HEK293T (cell line): ENCODE data around the gene MAP4K4.

Source experiments
- CTCF ChIA-PET: fragments of 350-600 bp; formaldehyde crosslinking; extraction: SDS; loops from one replicate; lab custom pipeline; 2021; ENCODE audit warnings: antibody characterized with exemption, inconsistent platforms; lab: Yijun Ruan, JAX
- POLR2A ChIA-PET: fragments of 350-600 bp; formaldehyde crosslinking; extraction: SDS; loops from one replicate; lab custom pipeline; 2020; ENCODE audit warnings: antibody characterized with exemption, inconsistent platforms; lab: Yijun Ruan, JAX
- DNase-seq: peaks from one replicate; pipeline ENCODE4 v3.0.0; 2012; ENCODE audit warnings: mixed read lengths; ENCODE audit errors: extremely low spot score
- ARNT ChIP-seq: fragments of 450-650 bp; IDR thresholded peaks from 2 replicates; pipeline ENCODE4 v1.6.1; 2017; ENCODE audit warnings: mild to moderate bottlenecking
- BHLHE40 ChIP-seq: fragments of 450-650 bp; IDR thresholded peaks from 2 replicates; pipeline ENCODE4 v1.6.1; 2016; ENCODE audit warnings: mild to moderate bottlenecking, moderate library complexity, borderline replicate concordance
- CTBP1 ChIP-seq: fragments of 450-650 bp; IDR thresholded peaks from 2 replicates; pipeline ENCODE4 v1.6.1; 2016; ENCODE audit warnings: borderline replicate concordance
- ELF4 ChIP-seq: fragments of 450-650 bp; IDR thresholded peaks from 2 replicates; pipeline ENCODE4 v1.6.1; 2017; ENCODE audit warnings: antibody characterized with exemption
- FOXA1 ChIP-seq: fragments of 450-650 bp; IDR thresholded peaks from 2 replicates; pipeline ENCODE4 v1.6.1; 2016; ENCODE audit warnings: mild to moderate bottlenecking
- FOXK2 ChIP-seq: fragments of 450-650 bp; IDR thresholded peaks from 2 replicates; pipeline ENCODE4 v1.6.1; 2016; ENCODE audit warnings: mild to moderate bottlenecking
- FOXM1 ChIP-seq: fragments of 450-650 bp; IDR thresholded peaks from 2 replicates; pipeline ENCODE4 v1.6.1; 2017; ENCODE audit warnings: mild to moderate bottlenecking, borderline replicate concordance
- HDGF ChIP-seq: fragments of 450-650 bp; IDR thresholded peaks from 2 replicates; pipeline ENCODE4 v1.6.1; 2017; ENCODE audit warnings: antibody characterized with exemption, borderline replicate concordance
- L3MBTL2 ChIP-seq: fragments of 450-650 bp; conservative IDR thresholded peaks from 2 replicates; pipeline ENCODE4 v1.6.1; 2016; ENCODE audit warnings: mild to moderate bottlenecking
- LEF1 ChIP-seq: fragments of 450-650 bp; IDR thresholded peaks from 2 replicates; pipeline ENCODE4 v1.6.1; 2017; ENCODE audit warnings: mild to moderate bottlenecking, borderline replicate concordance
- NFRKB ChIP-seq: fragments of 450-650 bp; IDR thresholded peaks from 2 replicates; pipeline ENCODE4 v1.6.1; 2016; ENCODE audit warnings: mild to moderate bottlenecking, moderate library complexity
- SP1 ChIP-seq: fragments of 450-650 bp; IDR thresholded peaks from 2 replicates; pipeline ENCODE4 v1.6.1; 2017
- SUZ12 ChIP-seq: fragments of 450-650 bp; IDR thresholded peaks from 2 replicates; pipeline ENCODE4 v1.6.1; 2016; ENCODE audit warnings: mild to moderate bottlenecking
- TARDBP ChIP-seq: fragments of 450-650 bp; IDR thresholded peaks from 2 replicates; pipeline ENCODE4 v1.6.1; 2016
- ZNF384 ChIP-seq: fragments of 450-650 bp; IDR thresholded peaks from 2 replicates; pipeline ENCODE4 v1.6.1; 2016
- TF ChIP-seq, protein P1 (sequence below): fragments of 450-650 bp; IDR thresholded peaks from 2 replicates; pipeline ENCODE4 v1.6.1; 2016

The MAP4K4 gene

DNA sequence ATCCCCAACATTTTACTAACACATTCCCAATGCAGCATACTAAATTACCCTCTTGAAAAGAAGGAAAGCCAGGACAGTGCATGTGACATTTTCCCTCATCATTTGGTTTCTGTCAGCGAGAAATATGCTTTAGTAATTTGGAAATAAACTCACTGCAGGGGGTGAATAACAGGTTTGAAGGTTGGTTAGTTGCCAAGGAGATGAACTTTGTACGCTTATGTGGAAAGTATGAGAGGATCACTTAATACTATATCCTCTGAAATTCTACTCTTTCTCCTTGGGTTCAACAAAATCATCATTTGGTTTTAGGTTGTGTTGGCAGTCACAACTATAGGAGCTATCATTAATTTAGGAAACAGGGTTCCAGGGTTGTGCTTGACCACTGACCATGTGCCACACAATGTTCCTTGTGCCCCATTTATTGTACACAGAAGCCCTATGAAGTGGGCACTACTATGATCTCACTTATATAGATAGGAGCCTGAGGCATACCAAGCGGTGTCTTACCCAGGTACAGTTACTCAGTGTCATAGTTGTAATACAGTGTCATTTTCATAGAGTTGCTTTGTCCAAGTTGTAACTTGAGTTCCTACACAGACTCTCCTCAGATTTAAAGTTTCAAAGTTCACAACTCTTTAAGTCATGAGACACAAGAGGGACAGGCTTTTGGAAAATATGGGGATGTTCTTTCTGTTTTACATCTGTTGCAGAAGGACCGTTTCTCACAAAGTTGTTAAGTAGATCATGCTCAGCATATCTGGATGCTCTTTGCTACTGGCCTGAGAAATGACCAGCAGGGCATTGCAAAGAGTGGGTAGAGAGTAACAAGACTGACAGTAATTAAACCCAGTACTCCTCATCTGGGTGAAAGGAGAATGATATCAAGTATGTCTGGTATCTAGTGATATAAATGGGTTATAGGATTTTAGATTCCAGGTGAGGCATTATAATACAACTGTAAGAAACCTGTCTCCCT, 91.8 kb downstream of the MAP4K4 start:
- TF ChIP-seq ARNT, result no peak
- TF ChIP-seq NFRKB, result no peak
- TF ChIP-seq ZNF384, result no peak
- ChIA-PET POLR2A (no interaction called here), CTCF (interaction anchor here (0.6 to 0.7 kb wide), 2 partner anchors 17 to 19 kb away, joined by 3 to 6 read pairs; no protein-coding TSS in a partner anchor)
- no peak for DNase-seq

DNA sequence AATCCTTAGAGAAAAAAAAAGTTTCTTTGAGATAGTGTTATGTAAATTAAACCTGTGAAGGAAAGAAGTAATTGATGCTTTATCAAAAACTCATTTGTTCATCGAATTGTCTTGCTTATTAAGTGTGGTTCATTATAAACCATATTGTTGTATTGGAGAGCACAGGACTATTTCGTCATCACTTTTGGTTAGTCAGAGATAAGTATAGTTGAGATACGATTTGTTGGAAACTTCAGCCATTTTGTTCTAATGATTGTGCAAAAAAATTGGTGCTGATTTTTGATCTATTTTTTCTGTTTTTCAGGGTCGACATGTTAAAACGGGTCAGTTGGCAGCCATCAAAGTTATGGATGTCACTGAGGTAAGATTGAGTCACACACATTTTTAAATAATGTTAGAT, 92.9 kb downstream of the MAP4K4 start:
- TF ChIP-seq L3MBTL2 (no peak), FOXM1 (no peak), CTBP1 (no peak), ELF4 (no peak), LEF1 (no peak), FOXA1 (no peak), NFRKB (no peak), FOXK2 (no peak), TARDBP (no peak), SP1 (no peak), BHLHE40 (no peak), ARNT (no peak), SUZ12 (no peak), ZNF384 (no peak), HDGF (no peak)
- TF ChIP-seq, protein P1, sequence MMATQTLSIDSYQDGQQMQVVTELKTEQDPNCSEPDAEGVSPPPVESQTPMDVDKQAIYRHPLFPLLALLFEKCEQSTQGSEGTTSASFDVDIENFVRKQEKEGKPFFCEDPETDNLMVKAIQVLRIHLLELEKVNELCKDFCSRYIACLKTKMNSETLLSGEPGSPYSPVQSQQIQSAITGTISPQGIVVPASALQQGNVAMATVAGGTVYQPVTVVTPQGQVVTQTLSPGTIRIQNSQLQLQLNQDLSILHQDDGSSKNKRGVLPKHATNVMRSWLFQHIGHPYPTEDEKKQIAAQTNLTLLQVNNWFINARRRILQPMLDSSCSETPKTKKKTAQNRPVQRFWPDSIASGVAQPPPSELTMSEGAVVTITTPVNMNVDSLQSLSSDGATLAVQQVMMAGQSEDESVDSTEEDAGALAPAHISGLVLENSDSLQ, result no peak
- CTCF ChIA-PET, result no interaction called here
- POLR2A ChIA-PET, result no interaction called here
- no peak for DNase-seq

DNA sequence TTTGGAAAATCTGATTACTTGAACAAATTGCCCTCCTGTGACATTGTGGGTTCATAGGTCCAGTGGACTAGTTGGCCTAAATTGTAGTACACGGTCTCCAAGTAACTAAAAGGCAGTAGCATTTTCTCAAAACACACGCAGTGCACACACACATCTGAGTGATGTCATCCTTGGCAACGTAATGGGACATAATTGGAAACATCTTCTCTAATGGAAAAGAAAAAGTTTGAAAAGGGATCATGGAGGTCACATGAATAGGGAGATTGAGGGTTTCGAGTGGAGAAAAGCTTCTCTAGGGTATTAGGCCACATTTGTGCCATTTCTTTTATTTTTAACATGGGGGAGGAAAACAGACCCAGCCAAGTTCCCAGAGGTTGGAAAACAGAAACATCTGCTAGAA, 93.3 kb downstream of the MAP4K4 start:
- DNase-seq, result no peak
- ChIA-PET CTCF (no interaction called here), POLR2A (no interaction called here)
- TF ChIP-seq FOXM1, result no peak
- TF ChIP-seq ELF4, result no peak
- no peak for TF ChIP-seq SP1
- TF ChIP-seq L3MBTL2, result no peak
- no peak for TF ChIP-seq TARDBP
- TF ChIP-seq SUZ12, result no peak
- no peak for TF ChIP-seq ZNF384
- no peak for TF ChIP-seq NFRKB
- TF ChIP-seq HDGF, result no peak
- TF ChIP-seq BHLHE40, result no peak
- TF ChIP-seq LEF1, result no peak
- TF ChIP-seq, protein P1, result no peak
- no peak for TF ChIP-seq CTBP1
- TF ChIP-seq ARNT, result no peak
- TF ChIP-seq FOXA1, result no peak
- TF ChIP-seq FOXK2, result no peak

DNA sequence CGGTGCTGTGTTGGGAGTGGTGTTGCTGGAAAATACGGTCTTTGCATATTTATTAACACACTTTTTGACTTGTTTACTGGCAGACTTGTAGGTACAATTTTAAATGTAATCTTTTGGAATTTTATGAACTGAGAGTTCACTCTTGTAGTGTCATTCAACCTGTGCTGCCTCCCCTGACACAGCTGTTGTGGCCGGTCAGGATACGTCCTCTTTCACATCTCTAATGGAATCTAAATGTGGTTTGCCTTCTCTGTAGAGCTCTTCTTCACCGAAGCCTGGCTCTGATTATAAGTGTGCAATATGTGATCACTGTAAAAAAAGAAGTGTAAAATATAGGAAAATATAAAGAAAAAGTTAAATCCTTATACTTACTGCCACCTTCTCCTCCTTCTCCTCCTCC, 94.7 kb downstream of the MAP4K4 start:
- no peak for TF ChIP-seq NFRKB
- ChIA-PET CTCF (interaction anchor here (1.2 kb wide), 1 partner anchor 39 kb away, joined by 3 read pairs; no protein-coding TSS in a partner anchor), POLR2A (no interaction called here)
- no peak for DNase-seq

DNA sequence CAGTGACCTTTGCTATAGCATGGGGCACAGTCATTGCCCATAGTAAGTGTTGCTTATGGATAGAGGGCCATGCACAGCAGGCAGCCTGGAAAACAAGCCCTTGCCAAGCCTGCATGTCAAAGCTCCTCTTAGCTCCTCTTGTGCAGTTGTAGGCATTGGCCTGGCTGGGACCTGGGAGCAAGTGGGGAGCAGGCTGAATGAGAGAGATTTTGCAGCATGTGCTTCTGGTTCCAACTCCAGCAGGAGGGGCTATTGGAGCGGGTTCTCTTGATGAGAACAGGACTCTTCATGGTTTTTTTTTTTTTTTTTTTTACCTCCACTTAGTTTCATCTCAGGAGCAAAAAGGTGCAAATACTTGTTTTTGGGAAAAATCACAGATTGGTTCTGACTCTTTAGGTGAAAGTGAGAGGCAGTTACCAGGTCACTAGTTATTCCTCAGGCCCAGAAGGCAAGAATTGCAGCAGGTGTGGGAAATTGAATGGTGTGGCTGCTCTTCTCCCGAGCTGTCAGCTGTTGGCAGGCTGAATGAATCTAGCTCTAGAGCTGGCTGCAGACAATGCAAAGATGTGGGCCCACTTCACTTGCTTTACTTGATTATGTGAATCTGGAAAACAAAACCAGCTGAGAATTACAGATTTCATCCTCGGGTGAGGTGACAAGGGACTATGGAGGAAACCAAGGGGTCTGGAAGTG, 95.9 kb downstream of the MAP4K4 start:
- no peak for DNase-seq
- CTCF ChIA-PET, result interaction anchor here (0.8 kb wide), 1 partner anchor 23 kb away, joined by 3 read pairs; no protein-coding TSS in a partner anchor
- POLR2A ChIA-PET, result no interaction called here
- TF ChIP-seq TARDBP (no peak), ELF4 (no peak)
- TF ChIP-seq, protein P1, result no peak

DNA sequence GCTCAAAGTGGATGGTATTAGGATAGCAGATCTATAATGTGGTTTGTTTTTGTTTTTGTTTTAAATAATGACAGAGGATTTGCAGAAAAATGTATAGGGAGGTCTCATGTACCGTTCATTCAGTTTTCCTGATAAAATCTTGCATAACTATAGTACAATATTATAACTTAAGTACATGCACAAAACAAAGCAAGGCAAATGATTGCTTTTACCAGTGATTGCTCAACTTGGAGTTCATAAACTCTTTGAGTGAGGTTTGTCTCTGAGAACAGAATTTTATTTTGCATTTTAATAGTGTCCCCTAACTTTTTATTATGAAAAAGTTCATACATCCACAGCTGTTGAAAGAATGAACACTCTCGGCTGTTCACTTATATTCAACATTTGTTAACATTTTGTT, 96.6 kb downstream of the MAP4K4 start:
- ChIA-PET CTCF (no interaction called here), POLR2A (no interaction called here)

More for the DNA sequence above, 96.6 kb downstream of the MAP4K4 start:
- DNase-seq, result no peak
- TF ChIP-seq ELF4, result no peak
- no peak for TF ChIP-seq ZNF384
- TF ChIP-seq HDGF, result no peak
- no peak for TF ChIP-seq FOXA1
